Measurements from ENCODE around the gene TNFSF13B. TPM values are rescaled to one million over a fixed set of nuclear protein-coding genes. Genes with fewer than 3 reads are reported as not detected.
"Not testable (repeated sequence)": the region's sequence is repeated elsewhere in the genome, so short reads cannot be mapped to it uniquely, and the experiment has no call there.

TNFSF13B gene, protein sequence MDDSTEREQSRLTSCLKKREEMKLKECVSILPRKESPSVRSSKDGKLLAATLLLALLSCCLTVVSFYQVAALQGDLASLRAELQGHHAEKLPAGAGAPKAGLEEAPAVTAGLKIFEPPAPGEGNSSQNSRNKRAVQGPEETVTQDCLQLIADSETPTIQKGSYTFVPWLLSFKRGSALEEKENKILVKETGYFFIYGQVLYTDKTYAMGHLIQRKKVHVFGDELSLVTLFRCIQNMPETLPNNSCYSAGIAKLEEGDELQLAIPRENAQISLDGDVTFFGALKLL
- 12.3 TPM for total RNA-seq

DNA sequence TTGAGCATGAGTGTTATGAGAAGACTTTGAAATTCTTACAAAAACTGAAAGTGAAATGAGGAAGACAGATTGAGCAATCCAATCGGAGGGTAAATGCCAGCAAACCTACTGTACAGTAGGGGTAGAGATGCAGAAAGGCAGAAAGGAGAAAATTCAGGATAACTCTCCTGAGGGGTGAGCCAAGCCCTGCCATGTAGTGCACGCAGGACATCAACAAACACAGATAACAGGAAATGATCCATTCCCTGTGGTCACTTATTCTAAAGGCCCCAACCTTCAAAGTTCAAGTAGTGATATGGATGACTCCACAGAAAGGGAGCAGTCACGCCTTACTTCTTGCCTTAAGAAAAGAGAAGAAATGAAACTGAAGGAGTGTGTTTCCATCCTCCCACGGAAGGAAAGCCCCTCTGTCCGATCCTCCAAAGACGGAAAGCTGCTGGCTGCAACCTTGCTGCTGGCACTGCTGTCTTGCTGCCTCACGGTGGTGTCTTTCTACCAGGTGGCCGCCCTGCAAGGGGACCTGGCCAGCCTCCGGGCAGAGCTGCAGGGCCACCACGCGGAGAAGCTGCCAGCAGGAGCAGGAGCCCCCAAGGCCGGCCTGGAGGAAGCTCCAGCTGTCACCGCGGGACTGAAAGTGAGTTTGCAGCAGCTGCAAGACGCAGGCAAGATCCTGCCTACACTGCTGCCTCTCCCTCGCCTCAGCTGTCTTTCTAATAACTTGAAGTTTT lies at the start of gene TNFSF13B:
Gene TNFSF13B, plus strand, starts transcription at position 118 of the 728 bp plus-strand sequence. Its CDS starts 178 bp downstream, at position 296.
- intact Hi-C loops (cut with DNase I), result no loop called here
- peak; percentile 88 for ATAC-seq
- DNase-seq (ENCODE audit: low spot score), result no peak

GRCh38 chr13:108220041-108220440 lies 49.5 kb upstream of the TNFSF13B start:
- DNase-seq (ENCODE audit: low spot score), result no peak
- no peak for ATAC-seq
- intact Hi-C loops (cut with DNase I), result no loop called here

DNA sequence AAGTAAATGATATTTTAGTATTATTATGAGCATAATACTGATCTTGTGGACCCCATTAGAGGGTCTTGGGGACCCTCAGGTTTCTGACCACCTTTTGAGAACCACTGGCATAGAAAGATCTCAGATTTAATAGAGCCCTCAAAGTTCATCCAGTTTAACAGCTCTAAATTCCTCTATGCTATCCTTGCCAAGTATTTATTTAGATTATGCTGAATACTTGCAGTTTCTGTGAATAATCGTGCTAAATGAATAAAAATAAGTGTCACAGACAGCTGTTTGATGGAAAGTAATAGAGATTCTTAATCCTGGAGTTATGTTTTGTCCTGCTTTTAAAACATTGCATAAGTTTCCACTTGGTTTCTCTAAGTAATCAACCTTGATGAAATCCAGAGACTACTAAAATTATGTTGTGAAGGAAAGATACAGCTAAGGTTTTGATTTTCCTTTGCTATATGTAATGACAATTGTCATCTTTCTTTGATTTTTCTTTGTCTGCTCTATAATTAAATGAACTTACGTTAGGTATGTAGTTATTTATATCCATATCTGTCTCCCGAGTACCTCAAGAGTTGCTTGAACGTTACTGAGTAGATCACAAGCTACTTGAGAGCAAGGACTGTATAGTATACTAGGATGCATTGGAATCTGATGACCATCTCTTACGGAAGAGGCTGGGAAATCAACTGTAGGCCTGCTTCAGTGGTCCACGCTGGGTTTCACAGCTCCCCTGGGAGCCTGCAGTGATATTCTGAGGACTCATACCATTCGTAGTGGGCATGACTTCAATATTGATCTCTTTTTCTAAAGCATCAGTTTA lies 45.6 kb upstream of the TNFSF13B start:
- DNase-seq (ENCODE audit: low spot score) (no peak), ATAC-seq (no peak)
- intact Hi-C loops (cut with DNase I), result no loop called here

GRCh38 chr13:108225440-108225839 lies 44.1 kb upstream of the TNFSF13B start:
- no peak for ATAC-seq
- intact Hi-C loops (cut with DNase I), result no loop called here
- DNase-seq (ENCODE audit: low spot score), result no peak

GRCh38 chr13:108226184-108226583 lies 43.3 kb upstream of the TNFSF13B start:
- no peak for DNase-seq (ENCODE audit: low spot score)
- intact Hi-C loops (cut with DNase I), result no loop called here
- no peak for ATAC-seq

DNA sequence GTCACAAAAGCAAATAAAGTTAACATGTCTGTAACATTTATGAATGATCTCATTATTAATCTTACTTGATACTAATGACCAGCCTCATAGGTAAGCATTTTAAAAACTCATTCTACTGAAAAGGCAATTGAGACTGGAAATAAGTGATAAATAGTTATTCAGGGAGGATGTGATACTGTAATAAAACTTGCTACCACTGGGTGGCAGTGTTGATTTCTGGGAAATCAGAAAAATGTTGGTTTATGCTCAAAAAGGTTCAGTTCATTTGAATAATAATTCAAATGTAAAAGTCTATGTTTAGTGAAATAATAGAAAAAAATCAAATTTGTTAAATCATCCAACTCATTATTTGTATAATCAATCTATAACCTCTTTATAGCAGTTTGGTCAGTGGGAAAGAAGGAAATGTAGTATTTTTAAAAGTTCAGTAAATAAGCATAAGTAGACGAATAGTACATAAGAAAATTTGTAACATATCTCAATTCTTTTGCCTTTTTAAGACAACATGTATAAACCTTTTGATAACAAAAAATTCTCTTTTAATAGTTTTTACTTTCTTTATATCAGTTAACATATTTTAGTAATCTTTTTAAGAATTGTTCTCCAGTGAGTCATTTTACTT lies 41.8 kb upstream of the TNFSF13B start:
- ATAC-seq, result no peak
- intact Hi-C loops (cut with DNase I), result no loop called here
- DNase-seq (ENCODE audit: low spot score), result no peak

GRCh38 chr13:108230377-108230776 lies 39.1 kb upstream of the TNFSF13B start:
- ATAC-seq (no peak), DNase-seq (ENCODE audit: low spot score) (no peak)
- intact Hi-C loops (cut with DNase I), result no loop called here

DNA sequence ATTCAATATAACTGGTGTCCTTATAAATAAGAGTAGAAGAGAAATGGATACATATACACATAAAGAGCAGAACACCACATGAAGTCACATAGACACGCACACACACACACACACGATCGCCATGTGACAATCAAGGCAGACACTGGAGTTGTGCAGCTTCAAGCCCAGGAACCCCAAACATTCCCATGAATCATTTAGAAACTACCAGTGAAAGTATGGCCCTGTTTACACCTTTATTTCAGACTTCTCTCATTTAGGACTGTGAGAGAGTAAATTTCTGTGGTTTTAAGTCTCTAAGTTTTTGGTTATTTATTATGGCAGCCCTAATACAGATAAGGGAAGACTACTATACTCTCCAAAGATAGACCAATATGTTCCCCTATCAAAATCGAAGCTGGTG lies 20.4 kb upstream of the TNFSF13B start:
- DNase-seq (ENCODE audit: low spot score) (no peak), ATAC-seq (no peak)
- intact Hi-C loops (cut with DNase I), result no loop called here

GRCh38 chr13:108257248-108257647 lies 12.3 kb upstream of the TNFSF13B start:
- ATAC-seq (no peak), DNase-seq (ENCODE audit: low spot score) (no peak)
- intact Hi-C loops (cut with DNase I), result no loop called here

- intact Hi-C loops (cut with DNase I), result no loop called here
- DNase-seq (ENCODE audit: low spot score) (no peak), ATAC-seq (no peak)
These were observed 5.7 kb upstream of the TNFSF13B start for GRCh38 chr13:108263621-108264355.

GRCh38 chr13:108266321-108266990 lies 3.1 kb upstream of the TNFSF13B start:
- ATAC-seq, result no peak
- intact Hi-C loops (cut with DNase I), result no loop called here
- no peak for DNase-seq (ENCODE audit: low spot score)

- DNase-seq (ENCODE audit: low spot score) (no peak), ATAC-seq (no peak)
- intact Hi-C loops (cut with DNase I), result no loop called here
These were observed 2.2 kb upstream of the TNFSF13B start for GRCh38 chr13:108267347-108267746.

GRCh38 chr13:108267855-108268254 lies 1.7 kb upstream of the TNFSF13B start:
- DNase-seq (ENCODE audit: low spot score); intact Hi-C loops (cut with DNase I); ATAC-seq: not testable (repeated sequence)

- no peak for DNase-seq (ENCODE audit: low spot score)
- peak; percentile 14 for ATAC-seq
- intact Hi-C loops (cut with DNase I), result no loop called here
These were observed 929 bp upstream of the TNFSF13B start for GRCh38 chr13:108268466-108269112.

GRCh38 chr13:108270442-108270841 lies 924 bp downstream of the TNFSF13B start:
- ATAC-seq, result peak; percentile 25

DNA sequence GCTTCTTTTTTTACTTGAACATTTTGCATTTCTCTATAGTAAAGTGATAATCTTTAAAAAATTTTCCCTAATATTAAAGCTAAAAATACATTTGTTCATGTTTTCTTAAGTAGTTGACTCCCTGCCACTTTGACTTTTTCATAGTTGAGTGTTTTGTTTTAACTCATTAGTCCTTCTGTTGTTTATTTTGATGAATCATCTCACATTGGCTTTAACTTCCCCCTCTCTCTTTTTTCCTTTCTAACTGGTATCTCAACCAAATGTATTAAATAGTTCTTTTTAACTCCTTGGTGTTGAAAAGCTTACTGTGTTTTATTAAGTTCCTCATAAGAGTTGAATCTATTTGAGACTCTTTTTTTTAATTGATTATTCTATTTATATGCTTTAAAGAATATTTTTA lies 2.8 kb downstream of the TNFSF13B start:
- DNase-seq (ENCODE audit: low spot score), result no peak
- ATAC-seq, result no peak
- intact Hi-C loops (cut with DNase I), result no loop called here

More at GRCh38 chr13:108270442-108270841, 924 bp downstream of the TNFSF13B start:
- intact Hi-C loops (cut with DNase I), result no loop called here
- no peak for DNase-seq (ENCODE audit: low spot score)

DNA sequence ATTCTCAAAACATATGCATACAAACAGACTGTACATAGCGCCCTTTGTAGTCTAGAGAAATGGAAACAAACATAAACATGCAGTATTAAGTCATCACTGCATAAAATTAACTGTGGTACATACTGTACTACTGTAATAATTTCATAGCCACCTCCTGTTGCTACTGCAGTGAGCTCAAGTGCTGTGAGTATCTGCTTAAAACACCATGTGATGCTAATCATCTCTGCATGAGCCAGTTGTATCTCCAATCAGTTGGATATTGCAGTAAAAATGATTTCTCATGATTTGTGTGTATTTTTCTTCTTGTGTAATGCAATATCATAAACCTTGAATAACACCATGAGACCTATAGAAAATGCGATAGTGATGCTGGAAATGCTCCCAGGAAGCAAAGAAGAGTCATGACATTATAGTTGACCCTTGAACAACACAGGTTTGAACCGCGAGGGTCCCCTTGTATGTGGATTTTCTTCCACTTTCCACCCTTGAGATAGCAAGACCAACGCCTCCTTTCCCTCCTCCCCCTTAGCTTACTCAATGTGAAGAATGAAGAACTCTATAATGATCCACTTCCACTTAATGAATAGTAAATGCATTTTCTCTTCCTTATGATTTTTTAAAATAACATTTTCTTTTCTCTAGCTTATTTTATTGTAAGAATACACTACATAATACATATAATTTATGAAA lies 4.1 kb downstream of the TNFSF13B start:
- no peak for ATAC-seq
- intact Hi-C loops (cut with DNase I), result no loop called here

More for the DNA sequence above, 4.1 kb downstream of the TNFSF13B start:
- DNase-seq (ENCODE audit: low spot score), result no peak

All from sciatic nerve (tissue), 2 donors.